GM19467 (cell line): ENCODE results near the gene RBM14.
"Not testable (repeated sequence)": the region's sequence is repeated elsewhere in the genome, so short reads cannot be mapped to it uniquely, and the experiment has no call there.

ENCODE experiments used
- ATAC-seq: cut with Tn5 transposase; IDR thresholded peaks from one replicate; pipeline ENCODE4 v1.9.1; 2021; ENCODE audit warnings: mild to moderate bottlenecking, moderate library complexity; ENCODE audit not compliant: unreplicated experiment

The RBM14 gene

DNA sequence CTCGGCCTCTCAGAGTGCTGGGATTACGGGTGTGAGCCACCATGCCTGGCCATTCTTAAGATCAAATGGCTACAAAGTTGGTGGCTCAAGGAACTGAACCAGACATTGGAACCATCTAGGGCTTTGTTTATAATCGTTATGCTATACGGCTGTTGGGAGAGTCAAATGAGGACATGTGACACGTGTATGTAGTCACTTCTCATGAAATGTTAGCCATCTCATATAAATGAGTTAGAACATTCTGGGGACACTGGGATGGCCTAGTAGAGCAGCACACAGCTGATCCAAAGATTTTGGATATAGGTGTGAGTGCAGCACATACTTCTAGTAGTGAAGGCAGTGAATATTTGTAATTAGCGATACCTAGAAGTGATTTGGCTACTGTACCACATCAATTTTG, 15.5 kb downstream of the RBM14 start:
- no peak for ATAC-seq

- no peak for ATAC-seq
Observed at GRCh38 chr11:66632952-66633351, 16.5 kb downstream of the RBM14 start.

DNA sequence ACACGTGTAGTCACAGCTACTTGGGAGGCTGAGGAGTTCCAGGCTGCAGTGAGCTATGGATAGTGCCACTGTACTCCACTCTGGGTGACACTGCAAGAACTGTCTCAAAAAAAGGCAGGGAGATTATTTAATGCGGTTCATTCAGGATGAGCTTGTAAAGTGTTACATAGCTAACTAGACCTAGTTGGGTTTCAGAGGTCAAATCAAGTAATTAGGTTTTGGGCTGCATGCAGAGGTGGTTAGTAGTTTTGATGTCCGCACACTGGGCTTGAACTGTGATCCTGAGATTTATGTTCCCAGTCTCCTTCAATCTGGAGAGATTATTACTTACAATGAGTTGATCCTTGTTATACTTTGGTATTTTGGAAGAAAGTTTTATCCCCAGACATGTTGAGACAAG, 20.0 kb downstream of the RBM14 start:
- no peak for ATAC-seq

- no peak for ATAC-seq
Observed at GRCh38 chr11:66637557-66638176, 21.2 kb downstream of the RBM14 start.

GRCh38 chr11:66638177-66639065, 22.0 kb downstream of the RBM14 start, which contains the start of gene RBM4:
RBM4 (plus strand) TSS chr11:66638703; CDS start chr11:66639712, 1,009 bp downstream.
- peak; percentile 94 for ATAC-seq

- ATAC-seq = no peak
Observed at GRCh38 chr11:66639066-66639813, 22.8 kb downstream of the RBM14 start.

- not testable (repeated sequence) for ATAC-seq
Observed at GRCh38 chr11:66639814-66640340, 23.4 kb downstream of the RBM14 start.

- ATAC-seq = no peak
Observed at GRCh38 chr11:66641834-66642233, 25.4 kb downstream of the RBM14 start.

DNA sequence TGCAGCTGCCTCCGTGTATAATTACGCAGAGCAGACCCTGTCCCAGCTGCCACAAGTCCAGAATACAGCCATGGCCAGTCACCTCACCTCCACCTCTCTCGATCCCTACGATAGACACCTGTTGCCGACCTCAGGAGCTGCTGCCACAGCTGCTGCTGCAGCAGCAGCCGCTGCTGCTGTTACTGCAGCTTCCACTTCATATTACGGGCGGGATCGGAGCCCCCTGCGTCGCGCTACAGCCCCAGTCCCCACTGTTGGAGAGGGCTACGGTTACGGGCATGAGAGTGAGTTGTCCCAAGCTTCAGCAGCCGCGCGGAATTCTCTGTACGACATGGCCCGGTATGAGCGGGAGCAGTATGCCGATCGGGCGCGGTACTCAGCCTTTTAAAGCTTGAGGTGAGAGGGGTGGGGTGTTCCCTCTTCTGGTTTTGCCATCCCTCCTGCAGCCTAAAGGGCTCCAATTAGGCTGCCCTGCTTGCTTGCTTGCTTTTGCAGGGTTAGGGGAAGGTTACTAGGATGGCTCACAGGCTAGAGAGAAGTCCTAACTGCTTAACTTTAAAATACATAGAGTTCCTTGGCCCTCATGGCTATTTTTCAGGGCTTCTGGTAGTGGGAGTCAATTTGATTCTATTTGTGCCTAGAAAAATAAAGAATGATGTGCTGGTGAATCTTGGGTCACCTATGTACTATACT, 27.5 kb downstream of the RBM14 start:
- no peak for ATAC-seq

- no peak for ATAC-seq
Observed at GRCh38 chr11:66646828-66647227, 30.4 kb downstream of the RBM14 start.

- no peak for ATAC-seq
Observed at GRCh38 chr11:66649903-66650302, 33.5 kb downstream of the RBM14 start.

DNA sequence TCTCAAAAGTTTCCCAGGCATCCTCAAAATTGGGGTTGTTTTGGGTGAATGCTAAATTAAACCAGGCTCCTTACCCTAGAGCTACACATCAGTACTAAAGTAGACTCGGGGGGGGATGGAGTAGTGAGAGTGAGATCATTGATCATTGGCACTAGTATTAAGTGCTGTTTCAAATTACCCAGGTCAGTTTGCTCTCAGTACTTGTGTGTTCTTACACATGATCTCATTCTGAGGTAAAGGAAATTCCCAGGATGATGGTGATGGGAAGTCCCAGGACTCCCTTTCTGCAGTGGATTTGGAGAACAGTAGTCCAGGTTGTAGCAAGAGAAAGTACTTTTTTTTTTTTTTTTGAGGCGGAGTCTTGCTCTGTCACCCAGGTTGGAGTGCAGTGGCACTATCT, 34.6 kb downstream of the RBM14 start:
- ATAC-seq = no peak

DNA sequence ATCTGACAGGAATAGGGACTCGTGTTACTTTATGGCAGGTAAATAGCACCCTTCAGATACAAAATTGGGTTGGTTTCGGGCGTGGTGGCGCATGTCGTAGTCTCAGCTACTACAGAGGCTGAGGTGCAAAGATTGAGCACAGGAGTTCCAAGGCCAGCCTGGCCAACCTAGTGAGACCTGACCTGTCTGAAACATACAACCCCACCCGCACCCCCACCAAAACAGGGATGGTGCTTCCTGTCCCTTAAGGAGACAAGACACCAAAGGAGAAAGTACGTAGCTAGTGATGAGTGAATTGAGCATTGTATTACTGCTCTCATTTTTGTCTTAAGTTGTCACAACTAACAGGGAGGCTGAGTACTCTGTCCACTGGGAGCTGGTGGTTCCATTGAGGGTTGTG, 36.2 kb downstream of the RBM14 start:
- no peak for ATAC-seq

DNA sequence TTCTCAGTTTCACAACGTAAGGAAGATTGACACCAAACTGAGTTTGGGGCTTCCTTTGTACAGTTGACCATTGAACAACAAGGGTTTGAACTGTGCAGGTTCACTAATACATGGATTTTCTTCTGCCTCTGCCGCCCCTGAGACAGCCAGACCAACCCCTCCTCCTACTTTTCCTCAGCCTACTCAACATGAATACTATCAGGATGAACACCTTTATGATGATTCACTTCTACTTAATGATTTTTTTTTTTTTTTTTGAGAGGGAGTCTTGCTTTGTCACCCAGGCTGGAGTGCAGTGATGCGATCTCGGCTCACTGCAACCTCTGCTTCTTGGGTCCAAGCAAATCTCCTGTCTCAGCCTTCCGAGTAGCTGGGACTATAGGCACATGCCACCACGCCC, 36.7 kb downstream of the RBM14 start:
- ATAC-seq = no peak

GRCh38 chr11:66659763-66660162, 43.3 kb downstream of the RBM14 start:
- ATAC-seq = no peak

DNA sequence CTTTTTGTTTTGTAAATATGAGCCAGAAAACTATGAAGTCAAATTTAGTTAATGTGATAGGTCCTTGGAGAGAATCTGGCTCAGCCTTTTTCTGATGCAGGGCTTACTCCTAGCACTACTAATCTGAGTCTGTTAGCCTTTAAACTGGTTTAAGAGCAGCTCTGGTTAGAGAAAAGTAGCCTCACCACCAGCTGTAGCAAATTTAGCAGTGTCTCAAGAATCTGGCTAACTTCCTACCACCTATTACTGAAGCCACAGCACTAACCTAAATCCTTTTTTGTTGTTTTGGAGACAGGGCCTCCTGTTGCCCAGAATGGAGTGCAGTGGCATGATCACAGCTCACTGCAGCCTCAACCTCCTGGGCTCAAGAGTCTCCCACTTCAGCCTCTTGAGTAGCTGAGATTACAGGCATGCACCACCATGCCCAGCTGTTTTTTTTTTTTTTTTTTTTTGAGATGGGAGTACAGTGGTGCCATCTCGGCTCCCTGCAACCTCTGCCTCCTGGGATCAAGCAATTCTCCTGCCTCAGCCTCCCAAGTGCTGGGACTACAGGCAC, 47.4 kb downstream of the RBM14 start:
- no peak for ATAC-seq

GRCh38 chr11:66665369-66665768, 48.9 kb downstream of the RBM14 start:
- ATAC-seq = no peak

- ATAC-seq = no peak
Observed at GRCh38 chr11:66670816-66671215, 54.4 kb downstream of the RBM14 start.

- no peak for ATAC-seq
Observed at GRCh38 chr11:66674964-66675602, 58.7 kb downstream of the RBM14 start.
